ENCODE results near the gene FSCB.

The FSCB gene

DNA sequence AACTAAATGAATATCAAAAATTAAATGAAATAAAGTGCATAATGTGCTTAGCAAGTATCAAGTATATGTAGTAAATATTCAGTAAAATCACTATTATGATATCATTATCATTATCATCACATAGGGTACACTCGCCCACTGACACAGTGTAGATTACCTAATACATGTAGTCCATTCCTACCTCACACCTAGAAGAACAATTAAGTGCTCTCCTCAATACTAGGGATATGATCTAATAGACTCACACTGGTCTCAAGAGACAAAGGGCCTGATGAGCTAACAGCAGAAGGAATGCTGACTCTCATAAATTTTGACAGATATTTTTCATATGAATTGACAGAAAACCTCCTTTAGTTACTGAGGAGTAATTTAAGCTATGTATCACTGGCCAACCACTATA, 29.1 kb downstream of the FSCB start:
- H3K36me3 ChIP-seq (replicated peaks in 1 of 2; ENCODE audit: control insufficient read depth in 2 of 2, insufficient read depth in 2 of 2, low read length in 2 of 2) = no peaks in the 10 kb centered on the region
- no peak overlapping the region for H2BK15ac ChIP-seq (ENCODE audit: low read length)
- no peak overlapping the region for H4K8ac ChIP-seq (ENCODE audit: low read depth, low read length)
- WGBS, 2 donors (ENCODE audit: extremely low coverage in 2 of 2, insufficient read length in 2 of 2, insufficient replicate concordance in 1 of 2) = no CpG with 5 or more reads among the region's 1 CpG
- H3K27me3 ChIP-seq (ENCODE audit: control insufficient read depth in 3 of 3, insufficient read depth in 3 of 3, low read depth in 1 of 3, low read length in 3 of 3) = no peaks in the 10 kb centered on the region
- no peak for DNase-seq (ENCODE audit: low spot score)
- H4K91ac ChIP-seq (ENCODE audit: low read depth, low read length, poor library complexity) = no peak overlapping the region
- H3K14ac ChIP-seq (ENCODE audit: low read length) = no peak overlapping the region
- no peak overlapping the region for H3K23ac ChIP-seq (ENCODE audit: low read depth, low read length, poor library complexity)
- no peak overlapping the region for H2BK120ac ChIP-seq (ENCODE audit: low read depth, low read length)
- no peak overlapping the region for H3K9ac ChIP-seq (ENCODE audit: low read depth, low read length, poor library complexity)
- H2AFZ ChIP-seq (ENCODE audit: low read length) = no peak overlapping the region
- no peaks in the 10 kb centered on the region for H3K9me3 ChIP-seq (replicated peaks in 1 of 2; ENCODE audit: control insufficient read depth in 2 of 2, insufficient read depth in 1 of 2, low read depth in 1 of 2, low read length in 2 of 2)
- no peak overlapping the region for H2AK5ac ChIP-seq (ENCODE audit: low read depth, low read length)
- H2BK5ac ChIP-seq (ENCODE audit: low read length) = no peak overlapping the region
- no peak overlapping the region for H3K4me2 ChIP-seq (ENCODE audit: insufficient read depth, low read length, poor library complexity, severe bottlenecking)
- H2BK12ac ChIP-seq (ENCODE audit: low read length) = no peak overlapping the region
- no peaks in the 10 kb centered on the region for H3K79me1 ChIP-seq (ENCODE audit: low read depth, low read length)
- H3K4ac ChIP-seq (ENCODE audit: low read length) = no peak overlapping the region
- no peak overlapping the region for H3K4me3 ChIP-seq (ENCODE audit: low read length in 2 of 2)
- H3K18ac ChIP-seq (ENCODE audit: low read length) = no peak overlapping the region
- H3K27ac ChIP-seq (replicated peaks; ENCODE audit: low read length) = no peak overlapping the region
- no peaks in the 10 kb centered on the region for H3K4me1 ChIP-seq (ENCODE audit: control insufficient read depth in 2 of 2, insufficient read depth in 1 of 2, low read depth in 1 of 2, low read length in 2 of 2)

- Histone ChIP-seq H3K9me3 (replicated peaks in 1 of 2; ENCODE audit: control insufficient read depth in 2 of 2, insufficient read depth in 1 of 2, low read depth in 1 of 2, low read length in 2 of 2) (no peaks in the 10 kb centered on the region), H2AFZ (ENCODE audit: low read length) (no peak overlapping the region), H2BK12ac (ENCODE audit: low read length) (no peak overlapping the region), H4K8ac (ENCODE audit: low read depth, low read length) (no peak overlapping the region), H3K4me1 (ENCODE audit: control insufficient read depth in 2 of 2, insufficient read depth in 1 of 2, low read depth in 1 of 2, low read length in 2 of 2) (no peaks in the 10 kb centered on the region), H3K79me1 (ENCODE audit: low read depth, low read length) (no peaks in the 10 kb centered on the region), H3K36me3 (replicated peaks in 1 of 2; ENCODE audit: control insufficient read depth in 2 of 2, insufficient read depth in 2 of 2, low read length in 2 of 2) (no peaks in the 10 kb centered on the region), H3K27ac (replicated peaks; ENCODE audit: low read length) (no peak overlapping the region), H2AK5ac (ENCODE audit: low read depth, low read length) (no peak overlapping the region), H3K27me3 (ENCODE audit: control insufficient read depth in 3 of 3, insufficient read depth in 3 of 3, low read depth in 1 of 3, low read length in 3 of 3) (no peaks in the 10 kb centered on the region), H3K4ac (ENCODE audit: low read length) (no peak overlapping the region), H3K18ac (ENCODE audit: low read length) (no peak overlapping the region), H3K4me2 (ENCODE audit: insufficient read depth, low read length, poor library complexity, severe bottlenecking) (no peak overlapping the region), H2BK120ac (ENCODE audit: low read depth, low read length) (no peak overlapping the region), H3K4me3 (ENCODE audit: low read length in 2 of 2) (no peak overlapping the region), H3K9ac (ENCODE audit: low read depth, low read length, poor library complexity) (no peak overlapping the region), H3K23ac (ENCODE audit: low read depth, low read length, poor library complexity) (no peak overlapping the region), H3K14ac (ENCODE audit: low read length) (no peak overlapping the region), H2BK15ac (ENCODE audit: low read length) (no peak overlapping the region), H2BK5ac (ENCODE audit: low read length) (no peak overlapping the region), H4K91ac (ENCODE audit: low read depth, low read length, poor library complexity) (no peak overlapping the region)
- no peak for DNase-seq (ENCODE audit: low spot score)
These were observed 38.3 kb downstream of the FSCB start for GRCh38 chr14:44468771-44469170.

DNA sequence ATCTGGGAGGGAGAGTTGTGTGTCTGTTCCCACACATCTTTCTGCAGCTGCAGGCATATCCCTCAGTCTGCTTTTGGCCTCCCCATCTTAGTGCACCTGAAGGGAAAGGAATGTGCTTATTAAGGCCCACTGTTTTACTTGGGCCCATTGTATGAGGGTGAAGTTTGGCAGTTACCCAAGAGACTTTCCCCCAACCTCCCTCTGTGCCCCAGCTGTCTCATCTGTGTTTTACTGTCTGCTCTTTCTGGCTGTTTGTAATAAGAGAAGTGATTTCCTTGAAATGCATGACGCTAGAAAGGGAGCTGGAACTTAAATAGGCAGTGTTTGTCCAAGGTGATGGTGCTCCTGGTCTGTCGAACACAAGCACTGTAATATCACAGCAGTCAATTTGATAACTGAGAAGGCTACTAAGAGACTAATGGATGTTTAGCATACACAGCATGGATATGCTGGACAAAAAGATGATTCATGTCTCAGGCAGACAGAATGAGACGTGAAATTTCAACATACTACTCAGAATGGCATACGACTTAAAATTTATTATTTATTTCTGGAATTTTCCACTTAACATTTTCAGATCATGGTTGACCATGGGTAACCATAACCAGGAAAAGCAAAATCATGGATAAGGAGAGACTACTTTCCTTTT, 43.6 kb downstream of the FSCB start:
- Histone ChIP-seq H3K23ac (ENCODE audit: low read depth, low read length, poor library complexity) (no peak overlapping the region), H3K4me2 (ENCODE audit: insufficient read depth, low read length, poor library complexity, severe bottlenecking) (no peak overlapping the region), H2BK15ac (ENCODE audit: low read length) (no peak overlapping the region), H4K8ac (ENCODE audit: low read depth, low read length) (no peak overlapping the region), H3K4ac (ENCODE audit: low read length) (no peak overlapping the region), H4K91ac (ENCODE audit: low read depth, low read length, poor library complexity) (no peak overlapping the region), H3K36me3 (replicated peaks in 1 of 2; ENCODE audit: control insufficient read depth in 2 of 2, insufficient read depth in 2 of 2, low read length in 2 of 2) (no peaks in the 10 kb centered on the region), H3K27ac (replicated peaks; ENCODE audit: low read length) (no peak overlapping the region), H3K18ac (ENCODE audit: low read length) (no peak overlapping the region), H3K79me1 (ENCODE audit: low read depth, low read length) (no peaks in the 10 kb centered on the region), H3K9me3 (replicated peaks in 1 of 2; ENCODE audit: control insufficient read depth in 2 of 2, insufficient read depth in 1 of 2, low read depth in 1 of 2, low read length in 2 of 2) (no peaks in the 10 kb centered on the region), H2BK120ac (ENCODE audit: low read depth, low read length) (no peak overlapping the region), H3K14ac (ENCODE audit: low read length) (no peak overlapping the region), H2BK12ac (ENCODE audit: low read length) (no peak overlapping the region), H3K27me3 (ENCODE audit: control insufficient read depth in 3 of 3, insufficient read depth in 3 of 3, low read depth in 1 of 3, low read length in 3 of 3) (no peaks in the 10 kb centered on the region), H3K4me3 (ENCODE audit: low read length in 2 of 2) (no peak overlapping the region), H2BK5ac (ENCODE audit: low read length) (no peak overlapping the region), H2AFZ (ENCODE audit: low read length) (no peak overlapping the region), H2AK5ac (ENCODE audit: low read depth, low read length) (no peak overlapping the region), H3K9ac (ENCODE audit: low read depth, low read length, poor library complexity) (no peak overlapping the region), H3K4me1 (ENCODE audit: control insufficient read depth in 2 of 2, insufficient read depth in 1 of 2, low read depth in 1 of 2, low read length in 2 of 2) (no peaks in the 10 kb centered on the region)
- no peak for DNase-seq (ENCODE audit: low spot score)
- no CpG with 5 or more reads among the region's 4 CpGs for WGBS, 2 donors (ENCODE audit: extremely low coverage in 2 of 2, insufficient read length in 2 of 2, insufficient replicate concordance in 1 of 2)

- H3K36me3 ChIP-seq (replicated peaks in 1 of 2; ENCODE audit: control insufficient read depth in 2 of 2, insufficient read depth in 2 of 2, low read length in 2 of 2) = no peaks in the 10 kb centered on the region
- no peak overlapping the region for H2BK12ac ChIP-seq (ENCODE audit: low read length)
- no peak overlapping the region for H2BK5ac ChIP-seq (ENCODE audit: low read length)
- H3K23ac ChIP-seq (ENCODE audit: low read depth, low read length, poor library complexity) = no peak overlapping the region
- H3K79me1 ChIP-seq (ENCODE audit: low read depth, low read length) = no peaks in the 10 kb centered on the region
- no peak overlapping the region for H2BK120ac ChIP-seq (ENCODE audit: low read depth, low read length)
- no peak overlapping the region for H3K27ac ChIP-seq (replicated peaks; ENCODE audit: low read length)
- H3K4me3 ChIP-seq (ENCODE audit: low read length in 2 of 2) = no peak overlapping the region
- H3K18ac ChIP-seq (ENCODE audit: low read length) = no peak overlapping the region
- H3K27me3 ChIP-seq (ENCODE audit: control insufficient read depth in 3 of 3, insufficient read depth in 3 of 3, low read depth in 1 of 3, low read length in 3 of 3) = no peaks in the 10 kb centered on the region
- H3K4ac ChIP-seq (ENCODE audit: low read length) = no peak overlapping the region
- H4K8ac ChIP-seq (ENCODE audit: low read depth, low read length) = no peak overlapping the region
- no peak overlapping the region for H4K91ac ChIP-seq (ENCODE audit: low read depth, low read length, poor library complexity)
- no peak overlapping the region for H3K14ac ChIP-seq (ENCODE audit: low read length)
- H2AK5ac ChIP-seq (ENCODE audit: low read depth, low read length) = no peak overlapping the region
- no peak overlapping the region for H3K4me2 ChIP-seq (ENCODE audit: insufficient read depth, low read length, poor library complexity, severe bottlenecking)
- H2AFZ ChIP-seq (ENCODE audit: low read length) = no peak overlapping the region
- no peak for DNase-seq (ENCODE audit: low spot score)
- H2BK15ac ChIP-seq (ENCODE audit: low read length) = no peak overlapping the region
- H3K4me1 ChIP-seq (ENCODE audit: control insufficient read depth in 2 of 2, insufficient read depth in 1 of 2, low read depth in 1 of 2, low read length in 2 of 2) = no peaks in the 10 kb centered on the region
- no peaks in the 10 kb centered on the region for H3K9me3 ChIP-seq (replicated peaks in 1 of 2; ENCODE audit: control insufficient read depth in 2 of 2, insufficient read depth in 1 of 2, low read depth in 1 of 2, low read length in 2 of 2)
- no peak overlapping the region for H3K9ac ChIP-seq (ENCODE audit: low read depth, low read length, poor library complexity)
- WGBS, 2 donors (ENCODE audit: extremely low coverage in 2 of 2, insufficient read length in 2 of 2, insufficient replicate concordance in 1 of 2) = no CpG with 5 or more reads among the region's 1 CpG
These were observed 44.7 kb downstream of the FSCB start for GRCh38 chr14:44462381-44462780.
